Measurements from ENCODE around the gene DUSP23.

DUSP23 gene

GRCh38 chr1:159786966-159787365 is 6.2 kb downstream of the DUSP23 start:
- no peak for DNase-seq

- peak; percentile 22 for DNase-seq
Measured at GRCh38 chr1:159790237-159790917, 9.6 kb downstream of the DUSP23 start.

GRCh38 chr1:159791031-159791430 is 10.3 kb downstream of the DUSP23 start:
- no peak for DNase-seq

- DNase-seq: no peak
Measured at GRCh38 chr1:159791461-159791860, 10.7 kb downstream of the DUSP23 start.

GRCh38 chr1:159795534-159795933 is 14.8 kb downstream of the DUSP23 start:
- DNase-seq: no peak

- peak; percentile 77 for DNase-seq
Measured at GRCh38 chr1:159798893-159799292, 18.1 kb downstream of the DUSP23 start.

GRCh38 chr1:159799446-159799985 is 18.8 kb downstream of the DUSP23 start:
- DNase-seq: no peak

GRCh38 chr1:159800177-159800930 is 19.6 kb downstream of the DUSP23 start:
- DNase-seq: no peak

- DNase-seq: no peak
Measured at GRCh38 chr1:159802111-159802510, 21.3 kb downstream of the DUSP23 start, which contains the start of gene FCRL6. Gene FCRL6 (plus strand): TSS chr1:159802360. CDS start chr1:159802425, 65 bp downstream.

- DNase-seq: no peak
Measured at GRCh38 chr1:159803956-159804689, 23.4 kb downstream of the DUSP23 start.

- DNase-seq: no peak
Measured at GRCh38 chr1:159804924-159805323, 24.2 kb downstream of the DUSP23 start.

GRCh38 chr1:159815926-159816325 is 35.2 kb downstream of the DUSP23 start:
- DNase-seq: no peak

- peak; percentile 89 for DNase-seq
Measured at GRCh38 chr1:159817276-159818041, 36.7 kb downstream of the DUSP23 start.

GRCh38 chr1:159821171-159821867 is 40.6 kb downstream of the DUSP23 start:
- DNase-seq: peak; percentile 43

GRCh38 chr1:159823406-159823805 is 42.6 kb downstream of the DUSP23 start:
- peak; percentile 94 for DNase-seq

GRCh38 chr1:159825564-159825963 is 44.8 kb downstream of the DUSP23 start:
- DNase-seq: no peak

GRCh38 chr1:159826441-159827101 is 45.8 kb downstream of the DUSP23 start, which contains the start of gene SLAMF8:
Gene SLAMF8 (plus strand): TSS chr1:159826873. CDS start chr1:159826899, 26 bp downstream.
- no peak for DNase-seq

GRCh38 chr1:159827102-159827490 is 46.3 kb downstream of the DUSP23 start:
- no peak for DNase-seq

- DNase-seq: no peak
Measured at GRCh38 chr1:159827549-159827948, 46.8 kb downstream of the DUSP23 start.

GRCh38 chr1:159828176-159828575 is 47.4 kb downstream of the DUSP23 start:
- DNase-seq: no peak

- DNase-seq: no peak
Measured at GRCh38 chr1:159828581-159829272, 48.0 kb downstream of the DUSP23 start.

Measured in NCI-H1436 (cell line).